ENCODE measurements around the gene OLFM4.

OLFM4 gene

DNA sequence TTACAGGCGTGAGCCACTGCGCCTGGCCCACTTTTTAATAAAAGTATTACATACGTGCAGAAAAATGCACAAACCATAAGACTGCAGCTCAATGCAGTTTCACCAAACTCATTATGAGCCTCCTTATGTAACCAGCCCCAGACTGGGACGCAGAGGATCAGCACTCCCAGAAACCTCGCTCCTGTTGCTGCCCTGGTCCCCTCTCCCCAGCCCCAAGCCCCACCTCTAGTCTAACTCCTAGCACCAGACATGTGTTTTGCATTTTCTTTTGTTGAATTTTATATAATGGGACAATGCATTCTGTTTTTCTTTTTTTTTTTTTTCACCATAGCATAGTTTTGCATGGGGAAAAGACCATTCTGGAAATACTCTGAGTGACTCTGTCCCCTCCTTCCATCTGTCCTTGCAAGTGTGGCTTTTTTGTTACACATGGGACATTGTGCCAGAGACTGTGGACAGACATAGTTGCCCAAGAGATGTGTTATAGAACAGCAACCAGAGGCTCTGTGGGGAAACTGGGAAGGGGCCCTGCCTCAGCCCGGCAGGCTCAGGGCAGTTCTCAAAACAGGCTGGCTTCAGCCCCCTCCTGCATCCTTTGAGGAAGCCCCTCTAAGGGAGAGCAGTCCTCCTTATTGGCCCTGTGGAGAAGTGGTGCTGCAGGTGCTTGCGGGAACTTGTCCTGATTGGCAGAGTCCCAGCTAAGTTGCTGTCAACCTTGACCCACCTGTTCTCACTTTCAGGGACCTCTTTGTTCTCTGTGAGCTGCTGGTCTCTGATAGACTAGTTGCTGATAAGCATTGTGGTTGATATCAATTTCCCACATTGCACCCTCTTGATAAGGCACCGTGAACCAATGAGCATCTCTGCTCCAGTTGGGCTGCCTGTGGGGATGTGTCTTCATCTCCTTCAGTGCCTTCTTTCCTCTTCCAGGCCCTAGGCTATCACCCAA, 13.8 kb upstream of the OLFM4 start:
- no peak for DNase-seq (ENCODE audit: low read depth)

DNA sequence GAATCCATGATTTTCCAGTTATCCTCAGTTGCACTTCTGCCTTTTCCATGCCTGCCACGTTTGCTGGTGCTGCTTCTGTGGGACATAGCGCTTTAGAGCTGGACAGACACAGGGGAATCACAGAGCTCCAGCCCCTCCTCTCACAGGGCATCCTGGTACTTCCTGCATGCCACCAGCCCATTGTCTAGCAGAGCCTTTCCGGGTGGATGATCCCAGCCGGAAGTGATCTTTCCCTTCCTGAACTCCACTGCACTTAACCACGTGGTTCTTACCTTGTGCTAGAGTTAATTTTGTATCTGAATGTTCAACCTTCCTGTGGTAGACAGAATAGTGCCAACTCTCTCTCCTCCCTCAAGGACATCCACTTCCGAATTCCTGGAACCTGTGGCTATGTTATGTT, 12.6 kb upstream of the OLFM4 start:
- no peak for DNase-seq (ENCODE audit: low read depth)

DNA sequence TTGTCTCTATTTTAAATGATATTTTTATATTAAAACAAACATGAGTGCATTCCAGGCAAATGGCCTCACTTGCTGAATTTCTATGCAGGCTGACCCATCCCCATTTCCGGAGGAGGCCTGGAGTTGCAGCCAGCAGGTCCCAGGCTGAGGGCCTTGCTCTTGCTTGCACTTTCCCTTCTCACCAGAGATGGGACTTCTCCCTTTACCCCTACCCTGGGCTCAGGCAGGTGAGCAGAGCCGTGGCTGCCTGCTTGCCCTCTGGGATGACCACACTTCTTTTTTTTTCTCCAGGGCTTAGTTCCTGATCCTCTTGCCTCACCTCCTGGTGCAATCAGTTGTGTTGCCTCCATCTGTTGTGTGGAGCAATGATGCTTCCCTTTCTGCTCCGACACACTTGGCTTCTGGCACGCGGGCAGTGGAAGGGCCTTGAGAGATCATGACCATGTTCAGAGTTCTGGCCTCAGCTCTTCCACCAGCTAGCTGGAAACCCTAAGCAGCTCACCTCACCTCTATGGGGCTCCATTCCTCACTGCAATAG, 11.1 kb upstream of the OLFM4 start:
- DNase-seq (ENCODE audit: low read depth) = no peak

- DNase-seq (ENCODE audit: low read depth) = no peak
Measured at GRCh38 chr13:53018690-53019647, 9.6 kb upstream of the OLFM4 start.

DNA sequence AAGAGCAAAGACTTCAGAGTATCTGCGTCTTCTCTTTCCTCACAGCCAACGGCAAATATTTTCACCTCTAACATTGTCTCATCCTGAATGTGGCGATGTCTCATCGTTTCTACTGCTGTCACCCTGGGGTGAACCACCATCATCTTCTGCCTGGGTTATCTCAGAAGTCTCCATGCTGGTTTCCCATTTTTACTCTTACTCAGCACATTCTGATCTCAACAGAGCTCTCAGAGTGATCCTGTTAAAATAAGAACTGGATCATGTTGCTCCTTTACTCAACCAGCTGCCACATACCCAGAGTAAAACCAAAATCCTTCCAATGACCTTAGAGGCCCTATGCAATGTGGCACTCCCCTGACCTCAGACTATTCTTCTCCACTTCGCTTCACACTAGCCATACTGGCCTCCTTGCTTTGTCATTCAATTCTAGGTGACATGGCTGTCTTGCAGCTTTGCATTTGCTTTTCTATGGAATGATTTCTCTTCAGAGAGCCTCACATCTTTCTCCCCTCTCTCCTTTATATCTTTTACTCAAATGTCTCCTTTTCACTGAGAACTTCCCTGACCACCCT, 7.8 kb upstream of the OLFM4 start:
- DNase-seq (ENCODE audit: low read depth) = no peak

GRCh38 chr13:53023246-53023645, 5.4 kb upstream of the OLFM4 start:
- DNase-seq (ENCODE audit: low read depth) = no peak

- no peak for DNase-seq (ENCODE audit: low read depth)
Measured at GRCh38 chr13:53028063-53028462, 550 bp upstream of the OLFM4 start.

- no peak for DNase-seq (ENCODE audit: low read depth)
Measured at GRCh38 chr13:53032849-53033248, 4.2 kb downstream of the OLFM4 start.

DNA sequence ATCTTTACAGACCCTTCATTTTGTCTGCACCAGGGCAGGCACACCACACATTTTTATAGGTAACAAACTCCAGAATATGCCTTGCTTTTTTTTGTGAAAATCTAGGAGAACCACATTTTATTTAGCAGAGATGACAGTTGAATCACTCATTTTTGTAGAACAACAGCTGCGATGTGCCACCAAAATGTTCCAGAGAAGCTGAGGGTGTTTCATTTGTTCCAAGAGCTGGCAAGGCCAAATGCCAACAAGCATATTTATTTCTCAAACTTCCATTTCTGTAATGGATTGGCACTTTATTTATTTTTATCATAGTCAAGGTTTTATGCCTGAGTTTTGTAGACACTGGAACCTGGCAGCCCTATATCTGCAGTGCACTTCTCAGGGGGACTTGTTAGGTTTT, 10.4 kb downstream of the OLFM4 start:
- no peak for DNase-seq (ENCODE audit: low read depth)

GRCh38 chr13:53041968-53042516, 13.4 kb downstream of the OLFM4 start:
- DNase-seq (ENCODE audit: low read depth) = no peak

DNA sequence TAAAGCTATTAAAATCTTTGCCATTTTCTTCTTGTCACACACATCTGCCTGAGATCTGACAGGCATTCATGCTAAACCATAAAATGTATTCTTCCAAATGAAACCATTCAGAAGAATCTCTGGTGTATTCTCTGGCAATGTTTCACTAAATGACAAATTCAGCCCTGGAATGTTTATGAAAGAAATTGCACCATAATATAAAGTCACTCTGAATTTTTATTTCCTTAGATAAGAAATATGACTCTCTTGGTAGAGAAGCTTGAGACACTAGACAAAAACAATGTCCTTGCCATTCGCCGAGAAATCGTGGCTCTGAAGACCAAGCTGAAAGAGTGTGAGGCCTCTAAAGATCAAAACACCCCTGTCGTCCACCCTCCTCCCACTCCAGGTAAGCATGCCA, 14.3 kb downstream of the OLFM4 start:
- no peak for DNase-seq (ENCODE audit: low read depth)

DNA sequence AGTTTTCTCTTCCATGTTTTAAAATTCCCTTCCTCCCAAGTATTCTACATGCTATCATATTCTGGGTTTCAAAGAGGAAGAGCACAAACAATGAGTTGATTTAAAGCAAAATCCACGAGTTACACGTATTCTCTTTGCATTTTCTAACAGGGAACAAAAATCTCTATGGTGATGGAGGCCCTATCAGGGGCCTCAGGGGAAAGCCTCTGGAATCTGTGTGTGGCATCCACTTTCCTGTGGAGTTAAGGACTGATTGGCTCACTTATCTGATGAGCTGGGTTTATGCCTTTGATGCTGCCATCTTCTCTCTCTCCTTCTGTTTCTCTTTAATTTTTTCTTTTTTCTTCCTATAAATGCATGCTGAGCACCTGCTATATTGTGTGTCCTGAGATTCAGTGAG, 14.8 kb downstream of the OLFM4 start:
- no peak for DNase-seq (ENCODE audit: low read depth)

- DNase-seq (ENCODE audit: low read depth) = no peak
Measured at GRCh38 chr13:53045189-53045588, 16.6 kb downstream of the OLFM4 start.

DNA sequence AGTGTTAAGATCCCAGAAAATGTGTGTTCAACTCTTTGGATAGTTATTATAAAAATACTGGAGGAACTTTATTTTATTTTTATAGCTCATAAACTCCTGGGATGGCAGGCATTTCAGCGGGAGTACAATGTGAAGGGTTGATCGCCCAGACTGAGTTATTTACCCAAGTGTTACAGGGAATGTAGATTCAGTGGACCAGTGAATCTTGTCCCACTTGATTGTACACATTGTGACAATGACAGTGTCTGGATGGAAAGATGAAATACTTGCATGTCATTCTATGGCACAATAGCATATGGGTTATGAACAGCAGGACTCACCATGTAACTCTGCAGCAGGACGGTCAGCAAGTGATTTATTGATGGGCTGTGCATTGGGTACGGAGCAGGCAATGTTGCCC, 20.3 kb downstream of the OLFM4 start:
- no peak for DNase-seq (ENCODE audit: low read depth)

DNA sequence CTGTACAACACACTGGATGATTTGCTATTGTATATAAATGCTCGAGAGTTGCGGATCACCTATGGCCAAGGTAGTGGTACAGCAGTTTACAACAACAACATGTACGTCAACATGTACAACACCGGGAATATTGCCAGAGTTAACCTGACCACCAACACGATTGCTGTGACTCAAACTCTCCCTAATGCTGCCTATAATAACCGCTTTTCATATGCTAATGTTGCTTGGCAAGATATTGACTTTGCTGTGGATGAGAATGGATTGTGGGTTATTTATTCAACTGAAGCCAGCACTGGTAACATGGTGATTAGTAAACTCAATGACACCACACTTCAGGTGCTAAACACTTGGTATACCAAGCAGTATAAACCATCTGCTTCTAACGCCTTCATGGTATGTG, 21.5 kb downstream of the OLFM4 start:
- no peak for DNase-seq (ENCODE audit: low read depth)

DNA sequence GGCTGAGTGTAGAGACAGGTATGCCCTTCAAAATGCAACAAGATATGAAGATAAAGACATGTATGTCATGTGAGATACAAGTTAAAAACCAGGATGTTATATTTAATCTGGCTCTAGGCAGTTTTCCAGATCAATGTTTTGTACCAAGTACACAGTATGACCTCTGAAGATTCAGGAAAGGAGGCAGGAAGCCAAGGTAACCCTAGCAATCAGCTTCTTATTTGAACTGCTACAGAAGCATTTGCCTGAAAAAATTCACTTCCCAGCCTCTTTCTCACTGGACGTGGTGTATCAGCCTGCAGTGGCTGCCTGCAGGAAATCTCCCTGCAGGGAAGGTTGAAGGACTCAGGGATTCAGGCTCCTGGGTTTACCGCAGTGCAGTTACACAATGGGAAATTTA, 24.1 kb downstream of the OLFM4 start:
- DNase-seq (ENCODE audit: low read depth) = no peak

DNA sequence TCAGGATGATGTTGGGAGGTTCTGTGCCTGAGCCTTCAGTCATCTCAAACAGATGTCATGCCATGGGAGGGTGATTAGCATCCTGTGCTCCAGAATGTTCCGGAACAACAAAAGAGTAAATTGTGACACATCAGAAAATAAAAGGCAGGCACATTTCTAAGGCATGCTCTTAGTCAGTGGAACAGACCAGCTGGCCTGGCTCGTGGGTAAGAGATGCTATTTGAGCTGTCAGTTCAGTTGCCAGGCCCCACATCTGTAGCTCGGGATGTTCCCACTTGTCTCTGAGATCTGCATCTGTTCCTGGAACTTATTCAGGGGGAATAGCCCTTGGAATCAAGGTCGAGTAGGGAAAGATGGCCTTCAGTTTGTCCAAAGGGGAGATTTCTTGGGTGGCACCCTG, 26.0 kb downstream of the OLFM4 start:
- DNase-seq (ENCODE audit: low read depth) = no peak

GRCh38 chr13:53058065-53058679, 29.6 kb downstream of the OLFM4 start:
- DNase-seq (ENCODE audit: low read depth) = no peak

DNA sequence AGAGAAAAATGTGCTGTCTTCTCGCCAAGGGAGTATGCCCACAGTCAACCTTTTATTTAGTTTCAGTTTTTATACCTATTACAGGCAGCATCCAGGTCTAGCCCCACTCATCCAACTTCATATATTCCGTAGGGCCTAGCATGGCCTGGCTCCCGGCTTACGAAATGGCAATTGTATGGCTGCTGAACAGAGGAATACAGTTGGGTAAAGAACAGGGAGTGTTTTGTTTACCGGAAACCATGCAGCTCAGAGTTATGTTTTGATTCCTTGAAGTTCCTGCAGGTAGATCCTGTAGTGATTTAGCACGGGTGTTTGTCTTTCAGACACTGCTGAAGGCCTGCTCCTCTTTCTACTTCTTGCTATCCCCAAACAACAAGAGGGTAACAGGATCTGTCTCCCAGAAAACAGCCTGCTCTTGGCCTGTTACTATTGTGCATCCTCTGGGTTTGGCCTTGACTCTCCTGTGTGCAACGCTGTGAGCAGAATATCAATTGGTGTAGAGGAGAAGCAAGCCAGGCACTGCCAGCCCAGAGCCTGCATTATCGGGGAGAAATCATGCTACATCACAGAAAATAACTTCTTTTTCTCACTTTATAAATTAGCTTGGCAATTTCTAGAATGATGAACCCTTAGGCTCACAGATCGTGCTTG, 32.4 kb downstream of the OLFM4 start:
- DNase-seq (ENCODE audit: low read depth) = no peak

GRCh38 chr13:53064731-53065130, 36.1 kb downstream of the OLFM4 start:
- DNase-seq (ENCODE audit: low read depth) = no peak

DNA sequence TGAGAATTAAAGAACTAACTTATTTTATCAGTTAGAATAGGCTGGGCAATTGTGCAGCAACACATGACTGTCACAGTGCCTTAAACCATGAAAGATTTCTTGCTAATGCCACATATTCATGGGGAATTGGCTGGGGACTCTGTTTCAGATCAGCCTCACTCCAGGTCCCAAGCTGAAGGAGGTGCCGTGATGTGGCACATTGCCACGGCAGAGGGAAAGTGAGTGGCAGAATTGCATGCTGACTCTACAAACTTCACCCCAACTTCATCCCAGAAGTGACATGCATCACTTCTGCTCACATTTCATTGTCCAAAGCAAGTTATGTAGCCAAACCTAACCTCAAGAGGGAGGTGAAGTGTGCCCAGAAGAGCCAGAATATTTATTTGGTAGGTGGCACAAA, 37.8 kb downstream of the OLFM4 start:
- DNase-seq (ENCODE audit: low read depth) = no peak

Measured in ELR (cell line).